GM12864 (cell line): ENCODE measurements around the gene HHEX.
A peak's percentile ranks its signal among the peaks of the same experiment; 100 is the strongest.

Experiments
- DNase-seq: peaks from one replicate; pipeline ENCODE4 v3.0.0-alpha.2; 2011; ENCODE audit warnings: low read depth
- H3K4me3 ChIP-seq: 2 replicates; pipeline ENCODE4 v1.5.1; 2011; ENCODE audit warnings: mild to moderate bottlenecking, low read depth, low read length, control low read depth
- TF ChIP-seq, protein P1 (sequence below): IDR thresholded peaks from 2 replicates; pipeline ENCODE4 v1.5.1; 2011; ENCODE audit warnings: low read depth, mild to moderate bottlenecking, moderate library complexity, low read length, control low read depth, inconsistent platforms; ENCODE audit errors: missing control alignments

Gene HHEX

DNA sequence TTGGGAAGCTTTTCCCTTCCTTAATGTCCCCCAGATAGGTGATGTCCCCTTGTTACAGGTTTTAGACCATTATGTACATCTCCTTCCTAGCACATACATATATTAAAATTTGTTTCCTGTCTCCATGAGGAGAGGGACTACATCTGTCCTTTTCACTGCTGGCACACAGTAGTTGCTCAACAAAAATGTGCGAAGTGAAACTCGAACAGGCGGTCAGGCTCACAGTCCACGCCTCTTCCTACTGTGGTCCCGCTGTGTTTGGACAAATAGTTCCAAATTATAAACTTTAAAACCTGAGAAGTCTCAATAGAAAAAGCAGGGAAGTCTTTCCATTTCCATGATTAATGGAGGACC, 1.2 kb upstream of the HHEX start:
- H3K4me3 ChIP-seq = no peak overlapping the region
- TF ChIP-seq, protein P1, sequence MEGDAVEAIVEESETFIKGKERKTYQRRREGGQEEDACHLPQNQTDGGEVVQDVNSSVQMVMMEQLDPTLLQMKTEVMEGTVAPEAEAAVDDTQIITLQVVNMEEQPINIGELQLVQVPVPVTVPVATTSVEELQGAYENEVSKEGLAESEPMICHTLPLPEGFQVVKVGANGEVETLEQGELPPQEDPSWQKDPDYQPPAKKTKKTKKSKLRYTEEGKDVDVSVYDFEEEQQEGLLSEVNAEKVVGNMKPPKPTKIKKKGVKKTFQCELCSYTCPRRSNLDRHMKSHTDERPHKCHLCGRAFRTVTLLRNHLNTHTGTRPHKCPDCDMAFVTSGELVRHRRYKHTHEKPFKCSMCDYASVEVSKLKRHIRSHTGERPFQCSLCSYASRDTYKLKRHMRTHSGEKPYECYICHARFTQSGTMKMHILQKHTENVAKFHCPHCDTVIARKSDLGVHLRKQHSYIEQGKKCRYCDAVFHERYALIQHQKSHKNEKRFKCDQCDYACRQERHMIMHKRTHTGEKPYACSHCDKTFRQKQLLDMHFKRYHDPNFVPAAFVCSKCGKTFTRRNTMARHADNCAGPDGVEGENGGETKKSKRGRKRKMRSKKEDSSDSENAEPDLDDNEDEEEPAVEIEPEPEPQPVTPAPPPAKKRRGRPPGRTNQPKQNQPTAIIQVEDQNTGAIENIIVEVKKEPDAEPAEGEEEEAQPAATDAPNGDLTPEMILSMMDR = no peak
- DNase-seq = no peak

DNA sequence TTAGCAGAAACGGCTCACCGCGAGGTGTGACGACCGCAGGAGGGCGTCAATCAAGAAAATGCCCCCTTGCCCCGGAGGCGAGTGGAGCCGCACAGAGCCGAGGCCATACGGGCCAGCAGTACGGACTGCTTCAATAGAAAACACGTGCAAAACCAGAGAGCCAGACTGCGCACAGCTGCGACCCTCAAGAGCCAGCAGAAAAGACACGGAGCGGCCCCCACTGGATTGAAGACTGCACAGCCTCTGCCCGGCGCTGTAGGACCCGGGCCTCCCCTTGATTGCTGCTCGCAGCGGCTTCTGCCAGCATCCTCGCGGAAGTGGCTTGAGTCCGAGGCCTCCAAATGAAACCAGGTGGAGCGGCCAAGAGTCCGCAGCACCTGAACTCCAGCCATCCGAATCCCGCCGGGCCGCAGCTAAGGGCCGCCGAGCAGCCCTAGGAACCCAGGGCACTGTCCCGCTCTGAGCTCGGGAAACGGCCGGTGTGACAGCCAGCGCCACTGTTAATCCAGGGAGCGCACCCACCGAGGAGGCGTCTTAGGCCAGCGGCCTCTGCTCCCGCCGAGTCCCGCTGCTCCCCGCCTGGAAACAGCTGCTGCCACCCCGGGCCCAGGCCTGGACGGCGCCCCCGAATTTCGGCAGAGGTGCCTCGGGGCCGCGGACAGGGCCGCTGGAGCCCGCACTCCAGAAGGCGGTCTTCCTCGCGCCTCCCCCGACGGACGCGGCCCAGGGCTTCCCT, 660 bp upstream of the HHEX start:
- no peak for DNase-seq
- TF ChIP-seq, protein P1 = no peak
- H3K4me3 ChIP-seq = peak overlapping the region; percentile 52

DNA sequence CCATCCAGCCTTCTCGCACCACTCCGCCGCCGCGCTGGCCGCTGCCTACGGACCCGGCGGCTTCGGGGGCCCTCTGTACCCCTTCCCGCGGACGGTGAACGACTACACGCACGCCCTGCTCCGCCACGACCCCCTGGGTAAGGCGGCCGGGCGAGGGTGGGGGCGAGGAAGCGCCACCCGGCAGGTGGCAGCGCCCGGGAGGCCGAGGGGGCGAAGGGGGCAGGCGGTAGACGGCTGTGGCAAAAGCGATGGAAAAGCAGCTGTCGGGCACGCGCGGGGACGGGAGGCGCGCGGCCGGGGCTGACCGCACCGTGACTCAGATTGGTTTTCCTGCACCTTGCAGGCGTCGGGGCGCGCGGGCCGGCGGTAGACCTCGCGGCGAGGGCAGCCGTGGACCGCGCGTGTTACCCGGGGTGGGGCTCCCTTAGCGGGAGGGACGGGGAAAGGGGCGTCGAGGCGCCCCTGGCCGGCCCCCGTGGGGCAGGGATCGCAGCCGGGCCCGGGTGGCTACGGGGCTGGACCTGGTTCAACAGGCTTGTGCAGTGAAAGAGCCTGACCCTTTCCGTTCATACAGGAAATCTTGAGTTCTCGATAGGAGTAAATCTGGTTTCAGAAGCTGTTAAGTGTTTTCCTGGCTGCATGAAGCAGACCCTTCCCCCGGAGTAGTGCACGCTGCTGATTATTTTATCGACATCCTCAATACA, 608 bp downstream of the HHEX start:
- TF ChIP-seq, protein P1 = no peak
- H3K4me3 ChIP-seq = peak overlapping the region; percentile 50
- DNase-seq = no peak

DNA sequence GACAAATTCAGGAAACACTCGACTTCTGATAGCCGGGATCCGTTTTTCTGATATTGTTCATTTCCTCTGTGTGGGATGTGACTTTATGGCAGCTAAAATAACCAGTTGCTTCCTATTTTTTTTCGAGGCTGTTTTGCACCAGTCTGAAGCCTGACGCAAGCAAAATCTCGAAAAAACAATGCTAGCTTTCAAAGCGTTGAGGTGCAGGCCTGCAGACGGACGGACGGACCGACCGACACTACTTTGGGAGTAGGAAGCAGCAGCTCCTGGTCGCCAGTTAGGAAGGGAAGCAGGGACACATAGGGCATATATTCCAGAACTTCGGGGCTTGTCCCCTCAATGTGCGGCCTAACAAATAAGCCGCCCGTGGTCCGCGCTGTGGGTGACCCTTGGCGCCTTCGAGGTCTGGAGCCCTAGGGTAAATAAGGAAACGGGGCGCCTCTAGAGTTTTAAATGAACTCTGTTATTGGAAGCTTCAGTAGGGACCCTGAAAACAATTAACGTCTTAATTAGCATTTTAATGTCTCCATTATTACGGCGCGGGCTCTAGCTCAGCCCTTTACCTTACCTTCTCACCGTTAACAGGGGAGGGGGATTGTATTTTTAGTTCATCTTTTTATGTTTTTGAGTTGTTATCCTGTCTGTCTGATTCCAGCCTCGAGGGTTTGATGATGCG, 1.3 kb downstream of the HHEX start:
- TF ChIP-seq, protein P1 = no peak
- no peak overlapping the region for H3K4me3 ChIP-seq
- no peak for DNase-seq

DNA sequence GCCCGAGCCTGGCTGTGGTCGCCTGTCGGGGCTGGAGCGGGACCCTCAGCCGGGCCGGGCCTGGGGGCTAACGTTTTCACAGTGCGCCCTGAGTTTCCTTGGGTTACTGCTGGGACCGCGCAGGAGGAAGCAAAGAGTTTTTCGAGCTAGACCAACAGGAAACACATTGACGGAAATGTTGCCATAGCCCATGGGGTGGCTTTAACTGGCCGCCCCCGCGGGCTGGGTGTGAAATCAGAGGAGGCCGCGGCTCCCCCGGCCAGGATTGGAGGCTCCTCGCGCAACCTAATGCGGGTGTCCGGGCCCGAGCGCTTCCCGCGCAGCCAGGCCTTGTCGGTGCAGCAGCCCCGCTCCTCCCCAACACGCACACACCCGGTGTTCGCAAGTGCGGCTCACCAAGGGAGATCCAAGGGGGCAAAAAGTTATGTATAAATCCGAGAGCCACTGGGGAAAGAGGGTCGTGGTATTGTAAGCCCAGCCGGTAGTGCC, 1.9 kb downstream of the HHEX start:
- TF ChIP-seq, protein P1 = no peak
- peak overlapping the region; percentile 5; the same call in 1 of the 2 replicates for H3K4me3 ChIP-seq
- no peak for DNase-seq

DNA sequence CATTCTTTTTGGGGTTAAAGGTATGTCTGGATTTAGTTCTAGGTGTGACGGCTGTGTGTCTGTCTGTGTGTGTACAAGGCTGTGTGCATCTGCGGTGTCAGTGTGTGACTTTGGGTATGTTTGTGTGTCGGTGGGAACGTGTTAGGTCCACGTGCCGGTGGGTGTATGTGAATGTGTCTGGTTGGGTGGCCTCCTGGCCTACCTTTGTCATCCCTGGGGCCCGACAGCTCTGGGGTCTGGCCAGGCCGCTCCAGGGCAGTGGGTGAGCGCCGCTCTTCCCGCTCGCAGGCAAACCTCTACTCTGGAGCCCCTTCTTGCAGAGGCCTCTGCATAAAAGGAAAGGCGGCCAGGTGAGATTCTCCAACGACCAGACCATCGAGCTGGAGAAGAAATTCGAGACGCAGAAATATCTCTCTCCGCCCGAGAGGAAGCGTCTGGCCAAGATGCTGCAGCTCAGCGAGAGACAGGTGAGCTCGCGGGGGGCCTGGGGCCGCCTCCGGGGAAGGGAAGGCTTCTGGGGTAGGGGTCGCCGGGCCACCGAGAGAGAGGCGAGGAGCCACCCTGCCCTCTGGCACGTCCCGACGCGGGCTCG, 2.4 kb downstream of the HHEX start:
- peak overlapping the region; percentile 5; the same call in 1 of the 2 replicates for H3K4me3 ChIP-seq
- no peak for DNase-seq
- TF ChIP-seq, protein P1 = no peak
